ENCODE data around the gene NAV3.

NAV3 gene

DNA sequence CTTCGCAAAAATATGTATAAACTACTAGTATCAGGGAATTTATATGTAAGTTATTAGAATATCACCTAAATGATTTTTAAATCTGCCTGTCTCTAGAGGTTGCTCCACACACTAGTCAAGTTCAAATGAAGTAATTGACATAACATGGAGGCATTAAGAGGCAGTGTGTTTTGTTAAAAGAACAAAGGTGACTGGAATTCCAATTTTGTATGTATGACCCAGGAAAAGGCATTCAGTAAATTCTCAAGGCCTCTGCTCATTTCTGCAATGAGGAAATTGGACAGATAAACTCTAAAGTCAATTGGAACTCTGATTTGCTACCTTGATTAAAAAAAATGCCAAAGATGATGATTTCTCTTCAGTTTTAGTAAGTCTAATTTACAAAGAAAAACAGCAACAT, 117.1 kb downstream of the NAV3 start:
- Histone ChIP-seq H3K4me1 (ENCODE audit: control insufficient read depth, low read length) (no peaks in the 10 kb centered on the region), H3F3A (ENCODE audit: control insufficient read depth, insufficient read depth) (no peaks in the 10 kb centered on the region), H3K27ac (ENCODE audit: low read depth, low read length) (no peak overlapping the region), H3K9me2 (replicated peaks; ENCODE audit: control insufficient read depth, low read length) (no peaks in the 10 kb centered on the region), H3K79me2 (ENCODE audit: control insufficient read depth, low read length) (no peaks in the 10 kb centered on the region), H4K20me1 (ENCODE audit: control insufficient read depth, insufficient read depth, low read depth, low read length) (no peaks in the 10 kb centered on the region), H3K36me3 (ENCODE audit: control insufficient read depth, low read length) (no peaks in the 10 kb centered on the region), H3K4me3 (ENCODE audit: low read length) (no peak overlapping the region), H3K9me3 (ENCODE audit: control insufficient read depth, insufficient read depth, low read length) (no peaks in the 10 kb centered on the region), H3K27me3 (ENCODE audit: control insufficient read depth, low read length) (no peaks in the 10 kb centered on the region), H3K4me2 (ENCODE audit: low read length) (no peak overlapping the region)
- TF ChIP-seq EZH2phosphoT487 (IDR thresholded peaks at IDR 0.05; ENCODE audit: borderline replicate concordance, low read length), result no peak
- TF ChIP-seq, protein P1, sequence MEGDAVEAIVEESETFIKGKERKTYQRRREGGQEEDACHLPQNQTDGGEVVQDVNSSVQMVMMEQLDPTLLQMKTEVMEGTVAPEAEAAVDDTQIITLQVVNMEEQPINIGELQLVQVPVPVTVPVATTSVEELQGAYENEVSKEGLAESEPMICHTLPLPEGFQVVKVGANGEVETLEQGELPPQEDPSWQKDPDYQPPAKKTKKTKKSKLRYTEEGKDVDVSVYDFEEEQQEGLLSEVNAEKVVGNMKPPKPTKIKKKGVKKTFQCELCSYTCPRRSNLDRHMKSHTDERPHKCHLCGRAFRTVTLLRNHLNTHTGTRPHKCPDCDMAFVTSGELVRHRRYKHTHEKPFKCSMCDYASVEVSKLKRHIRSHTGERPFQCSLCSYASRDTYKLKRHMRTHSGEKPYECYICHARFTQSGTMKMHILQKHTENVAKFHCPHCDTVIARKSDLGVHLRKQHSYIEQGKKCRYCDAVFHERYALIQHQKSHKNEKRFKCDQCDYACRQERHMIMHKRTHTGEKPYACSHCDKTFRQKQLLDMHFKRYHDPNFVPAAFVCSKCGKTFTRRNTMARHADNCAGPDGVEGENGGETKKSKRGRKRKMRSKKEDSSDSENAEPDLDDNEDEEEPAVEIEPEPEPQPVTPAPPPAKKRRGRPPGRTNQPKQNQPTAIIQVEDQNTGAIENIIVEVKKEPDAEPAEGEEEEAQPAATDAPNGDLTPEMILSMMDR (IDR thresholded peaks at IDR 0.05; ENCODE audit: low read depth, low read length, poor library complexity, severe bottlenecking), result no peak

DNA sequence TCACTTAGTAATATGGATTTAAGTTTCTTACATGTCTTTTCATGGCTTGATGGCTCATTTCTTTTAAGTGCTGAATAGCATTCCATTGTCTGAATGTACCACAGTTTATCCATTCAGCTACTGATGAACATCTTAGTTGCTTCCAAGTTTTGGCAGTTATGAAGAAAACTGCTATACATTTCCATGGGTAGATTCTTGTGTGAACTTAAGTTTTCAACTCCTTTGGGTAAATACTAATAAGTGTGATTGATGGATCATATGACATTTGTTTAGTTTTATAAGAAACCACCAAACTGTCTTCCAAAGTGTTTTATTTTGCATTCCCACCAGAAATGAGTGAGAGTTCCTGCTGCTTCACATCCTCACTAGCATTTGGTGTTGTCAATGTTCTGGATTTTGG, 119.2 kb downstream of the NAV3 start:
- no peak overlapping the region for H3K27ac ChIP-seq (ENCODE audit: low read depth, low read length)
- TF ChIP-seq, protein P1 (IDR thresholded peaks at IDR 0.05; ENCODE audit: low read depth, low read length, poor library complexity, severe bottlenecking), result no peak
- TF ChIP-seq EZH2phosphoT487 (IDR thresholded peaks at IDR 0.05; ENCODE audit: borderline replicate concordance, low read length), result no peak
- no peaks in the 10 kb centered on the region for H3K4me1 ChIP-seq (ENCODE audit: control insufficient read depth, low read length)
- H4K20me1 ChIP-seq (ENCODE audit: control insufficient read depth, insufficient read depth, low read depth, low read length), result no peaks in the 10 kb centered on the region
- H3K9me2 ChIP-seq (replicated peaks; ENCODE audit: control insufficient read depth, low read length), result no peaks in the 10 kb centered on the region
- no peaks in the 10 kb centered on the region for H3K27me3 ChIP-seq (ENCODE audit: control insufficient read depth, low read length)
- H3K79me2 ChIP-seq (ENCODE audit: control insufficient read depth, low read length), result no peaks in the 10 kb centered on the region
- no peaks in the 10 kb centered on the region for H3F3A ChIP-seq (ENCODE audit: control insufficient read depth, insufficient read depth)
- no peak overlapping the region for H3K4me2 ChIP-seq (ENCODE audit: low read length)
- no peak overlapping the region for H3K4me3 ChIP-seq (ENCODE audit: low read length)
- no peaks in the 10 kb centered on the region for H3K36me3 ChIP-seq (ENCODE audit: control insufficient read depth, low read length)
- no peaks in the 10 kb centered on the region for H3K9me3 ChIP-seq (ENCODE audit: control insufficient read depth, insufficient read depth, low read length)

DNA sequence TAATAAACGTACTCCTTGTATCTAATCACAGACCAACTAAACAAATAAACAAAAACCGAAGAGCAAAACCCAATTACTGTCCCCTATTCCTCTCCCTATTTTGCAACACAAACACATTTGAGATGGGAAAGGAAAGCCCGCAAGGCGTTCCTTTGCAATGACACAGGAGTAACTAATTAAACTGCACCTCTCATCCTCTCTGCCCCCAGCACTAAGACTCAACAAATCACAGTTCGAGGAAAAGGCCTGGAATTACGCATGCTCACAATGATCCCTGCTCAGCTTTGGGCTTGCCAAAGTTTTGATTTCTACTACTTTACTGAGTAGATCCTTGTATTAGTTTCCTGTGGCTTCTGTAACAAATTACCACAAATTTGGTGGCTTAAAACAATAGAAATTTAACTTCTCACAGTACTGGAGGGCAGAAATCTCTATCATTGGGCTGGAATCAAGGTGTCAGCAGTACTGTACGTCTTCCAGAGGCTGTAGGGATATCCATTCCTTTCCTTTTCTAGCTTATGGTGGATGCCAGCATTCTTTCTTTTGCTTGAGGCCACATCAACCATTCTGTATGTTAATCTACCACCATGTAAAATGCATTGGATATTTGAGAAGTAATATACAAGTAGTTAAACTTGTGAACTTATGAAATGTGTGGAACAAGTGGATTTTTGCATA, 123.0 kb downstream of the NAV3 start:
- TF ChIP-seq, protein P1 (IDR thresholded peaks at IDR 0.05; ENCODE audit: low read depth, low read length, poor library complexity, severe bottlenecking), result no peak
- TF ChIP-seq EZH2phosphoT487 (IDR thresholded peaks at IDR 0.05; ENCODE audit: borderline replicate concordance, low read length), result no peak
- no peaks in the 10 kb centered on the region for H3F3A ChIP-seq (ENCODE audit: control insufficient read depth, insufficient read depth)
- H3K4me1 ChIP-seq (ENCODE audit: control insufficient read depth, low read length), result no peaks in the 10 kb centered on the region
- no peaks in the 10 kb centered on the region for H3K36me3 ChIP-seq (ENCODE audit: control insufficient read depth, low read length)
- no peak overlapping the region for H3K4me3 ChIP-seq (ENCODE audit: low read length)
- H3K4me2 ChIP-seq (ENCODE audit: low read length), result no peak overlapping the region
- no peaks in the 10 kb centered on the region for H3K9me2 ChIP-seq (replicated peaks; ENCODE audit: control insufficient read depth, low read length)
- H3K79me2 ChIP-seq (ENCODE audit: control insufficient read depth, low read length), result no peaks in the 10 kb centered on the region
- H4K20me1 ChIP-seq (ENCODE audit: control insufficient read depth, insufficient read depth, low read depth, low read length), result no peaks in the 10 kb centered on the region
- no peaks in the 10 kb centered on the region for H3K27me3 ChIP-seq (ENCODE audit: control insufficient read depth, low read length)
- no peak overlapping the region for H3K27ac ChIP-seq (ENCODE audit: low read depth, low read length)
- no peaks in the 10 kb centered on the region for H3K9me3 ChIP-seq (ENCODE audit: control insufficient read depth, insufficient read depth, low read length)
